Lower leg skin (tissue), 3 donors: ENCODE results near the gene DSP.

Experiments used
- CTCF ChIP-seq, 3 donors: fragments of 450-650 bp; IDR thresholded peaks; one replicate each; pipeline ENCODE4 v1.5.1; 2016; ENCODE audit warnings: antibody characterized with exemption in 3 of 3, mild to moderate bottlenecking in 3 of 3, moderate library complexity in 2 of 3
- POLR2A ChIP-seq, 2 donors: fragments of 450-650 bp; IDR thresholded peaks; one replicate each; pipeline ENCODE4 v1.6.1; 2016 to 2017; ENCODE audit warnings: antibody characterized with exemption in 2 of 2, mild to moderate bottlenecking in 1 of 2, moderate library complexity in 1 of 2

GRCh38 chr6:7541175-7542064 is at the start of gene DSP:
- no peak for TF ChIP-seq CTCF (IDR thresholded peaks at IDR 0.05)
- TF ChIP-seq POLR2A (IDR thresholded peaks at IDR 0.05) = no peak
